ENCODE results near the gene LDLRAD3.

The LDLRAD3 gene

DNA sequence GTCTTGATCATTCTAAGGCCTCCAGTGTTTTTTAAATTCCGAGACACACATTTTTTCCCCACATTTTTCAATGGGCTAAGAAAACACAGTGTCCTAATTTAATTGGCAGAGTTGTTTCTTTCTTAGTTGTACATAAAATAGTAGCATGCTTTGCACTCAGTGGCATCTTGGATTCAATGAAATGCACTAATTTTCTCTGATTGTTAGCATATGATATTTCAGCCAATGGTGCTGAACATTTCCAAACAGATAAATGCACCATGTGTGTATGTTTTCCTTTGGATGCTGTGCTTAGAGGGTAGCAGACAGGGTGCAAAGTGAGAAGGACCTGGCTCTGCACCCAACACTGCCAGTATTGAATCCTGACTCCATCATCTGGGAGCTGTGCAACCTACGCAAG is 103.5 kb downstream of the LDLRAD3 start:
- no peak for DNase-seq

DNA sequence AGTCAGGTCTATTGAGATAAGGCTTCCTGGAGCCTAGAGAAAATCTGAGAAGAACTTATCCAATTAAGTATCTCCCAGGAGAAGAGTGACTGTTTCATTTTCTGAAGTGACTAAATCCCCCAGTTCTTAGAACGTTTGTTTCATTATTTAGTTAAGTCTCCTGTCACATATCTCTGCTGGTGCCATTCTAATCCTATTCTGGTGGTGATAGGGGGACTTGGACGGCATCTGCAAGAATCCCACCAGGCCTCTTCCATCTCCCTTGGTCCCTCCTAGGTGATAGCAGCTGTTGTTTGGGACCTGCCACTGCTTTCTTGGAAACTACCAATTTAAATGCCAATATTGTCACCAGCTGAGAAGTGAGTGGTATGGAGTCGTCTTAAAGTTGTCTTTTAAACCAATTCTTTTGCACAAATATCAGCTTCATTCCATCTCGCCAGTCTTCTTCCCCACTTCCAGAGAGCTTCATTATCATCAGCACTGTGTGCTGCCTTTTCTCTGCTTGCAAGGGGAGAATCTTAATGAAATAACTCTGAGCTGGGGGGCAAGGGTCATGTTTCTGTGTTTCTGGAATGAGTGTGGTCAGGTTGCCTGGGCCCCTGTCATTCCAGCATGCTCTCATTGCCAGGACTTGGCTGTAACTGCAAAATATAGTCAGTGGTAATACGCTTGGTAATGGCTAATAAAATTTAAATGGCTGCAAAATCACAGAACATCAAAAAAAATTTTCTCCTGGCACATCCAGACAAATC is 104.8 kb downstream of the LDLRAD3 start:
- DNase-seq: no peak

DNA sequence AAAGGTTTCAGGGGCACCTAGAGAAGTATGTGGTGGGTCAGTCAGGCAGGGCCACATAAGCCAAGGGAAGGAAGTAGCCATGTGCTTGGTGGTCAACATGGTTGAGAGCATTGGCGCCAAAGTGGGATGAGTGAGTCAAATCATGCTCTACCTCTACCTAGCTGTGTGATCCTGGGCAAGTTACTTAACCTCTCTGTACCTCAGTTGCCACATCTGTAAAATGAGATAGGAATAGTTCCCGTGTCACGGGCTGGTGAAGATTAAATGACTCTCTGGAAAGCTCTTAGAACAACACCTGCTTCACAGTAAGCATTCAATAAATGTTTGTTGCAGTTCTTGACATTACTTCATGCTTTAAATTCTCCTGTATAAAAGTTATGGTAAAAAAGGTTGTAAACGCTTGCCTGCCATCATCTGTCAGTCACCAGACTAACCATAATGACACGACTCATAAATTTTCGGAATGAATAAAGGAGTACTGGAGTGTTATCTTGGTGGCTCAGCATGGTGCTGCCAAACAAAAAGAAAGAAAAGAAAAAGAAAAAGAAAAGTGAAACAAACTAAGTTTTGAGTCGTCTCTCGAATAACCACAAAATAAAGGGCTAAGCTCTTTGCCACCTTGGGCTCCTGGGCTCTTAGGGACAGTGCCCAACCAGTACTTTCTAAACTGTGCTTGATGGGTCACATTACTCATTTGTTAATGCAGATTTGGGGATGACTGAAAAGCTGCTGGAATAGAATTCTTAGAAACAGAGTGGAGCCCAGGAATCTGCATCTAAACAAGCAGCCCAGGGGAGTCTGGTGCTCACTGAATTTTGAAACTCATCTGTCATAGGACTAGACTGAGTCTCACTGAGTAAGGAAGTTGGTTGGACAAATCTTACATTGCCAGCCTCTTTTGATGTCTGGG is 107.6 kb downstream of the LDLRAD3 start:
- DNase-seq: no peak

DNA sequence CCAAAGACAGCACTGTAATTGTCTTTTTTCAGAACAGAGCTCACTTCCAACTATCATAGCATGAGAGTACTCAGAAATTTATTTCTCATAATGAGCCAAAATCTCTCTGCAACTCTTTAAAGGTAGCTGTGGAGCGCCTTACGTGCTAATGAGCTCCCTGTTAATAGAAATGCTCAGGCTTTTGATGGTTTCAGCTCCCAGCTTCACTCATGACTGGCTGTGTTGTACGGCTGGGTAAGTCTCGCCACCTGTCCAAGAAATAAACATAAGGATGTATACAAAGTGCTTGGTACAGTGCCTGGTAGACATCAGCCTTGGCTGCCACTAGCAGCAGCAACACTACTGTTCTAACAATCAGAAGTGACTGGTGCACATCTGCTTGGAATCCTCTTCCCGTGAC is 109.4 kb downstream of the LDLRAD3 start:
- DNase-seq: no peak

DNA sequence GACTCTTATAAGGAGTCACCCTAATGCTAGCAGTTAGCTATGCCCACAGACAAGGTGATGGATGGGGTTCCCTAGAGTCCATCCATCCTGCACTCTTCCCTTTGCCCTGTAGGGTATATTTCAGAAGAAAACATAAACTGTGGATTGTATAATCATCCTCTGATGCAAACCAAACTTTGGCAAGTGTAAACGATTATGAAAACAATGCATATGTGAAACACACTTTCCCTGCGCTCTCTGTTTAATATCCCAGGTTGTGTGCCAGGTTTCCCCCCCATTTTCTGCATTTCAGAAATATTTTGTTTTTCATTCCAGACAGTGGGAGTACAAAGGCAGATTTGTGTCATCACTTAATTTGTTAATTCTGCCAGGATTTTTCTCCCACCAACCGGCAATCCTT is 110.0 kb downstream of the LDLRAD3 start:
- no peak for DNase-seq

DNA sequence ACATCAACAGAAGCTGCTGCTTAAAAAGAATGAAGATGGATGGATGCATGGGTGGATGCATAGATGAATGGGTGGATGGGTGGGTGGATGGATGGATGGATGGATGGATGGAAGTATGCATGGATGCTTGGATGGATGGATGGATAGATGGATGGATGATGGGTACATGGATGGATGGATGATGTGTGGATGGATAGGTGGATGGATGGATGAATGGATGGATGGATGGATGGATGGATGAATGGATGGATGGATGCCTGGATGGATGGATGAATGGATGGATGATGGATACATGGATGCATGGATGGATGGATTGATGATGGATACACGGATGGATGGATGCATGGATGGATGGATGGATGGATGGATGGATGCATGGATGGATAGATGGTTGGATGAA is 110.8 kb downstream of the LDLRAD3 start:
- DNase-seq: no peak

DNA sequence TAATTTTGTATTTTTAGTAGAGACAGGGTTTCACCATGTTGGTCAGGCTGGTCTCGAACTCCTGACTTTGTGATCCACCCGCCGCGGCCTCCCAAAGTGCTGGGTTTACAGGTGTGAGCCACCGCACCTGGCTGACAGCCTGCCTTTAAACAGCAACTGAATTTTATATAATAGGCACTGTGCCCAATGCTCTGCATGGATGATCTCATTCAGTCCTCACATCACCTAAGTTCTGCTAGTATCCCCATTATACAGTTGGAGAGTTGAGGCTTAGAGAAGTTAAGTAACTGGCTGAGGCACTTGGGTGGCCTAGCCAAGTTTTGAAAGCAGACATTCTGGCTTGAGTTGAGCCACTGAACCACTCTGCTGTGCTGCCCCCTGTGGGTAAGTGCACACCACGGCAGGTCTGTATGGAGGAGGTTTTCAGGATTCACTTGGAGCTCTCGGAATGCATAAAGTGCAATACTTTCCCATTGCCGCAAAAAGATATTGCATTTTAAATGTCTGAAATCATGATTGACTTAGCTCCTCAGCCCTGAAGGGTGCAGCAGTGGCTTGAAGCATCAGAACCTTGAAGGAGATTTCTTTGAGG is 112.4 kb downstream of the LDLRAD3 start:
- DNase-seq: no peak

DNA sequence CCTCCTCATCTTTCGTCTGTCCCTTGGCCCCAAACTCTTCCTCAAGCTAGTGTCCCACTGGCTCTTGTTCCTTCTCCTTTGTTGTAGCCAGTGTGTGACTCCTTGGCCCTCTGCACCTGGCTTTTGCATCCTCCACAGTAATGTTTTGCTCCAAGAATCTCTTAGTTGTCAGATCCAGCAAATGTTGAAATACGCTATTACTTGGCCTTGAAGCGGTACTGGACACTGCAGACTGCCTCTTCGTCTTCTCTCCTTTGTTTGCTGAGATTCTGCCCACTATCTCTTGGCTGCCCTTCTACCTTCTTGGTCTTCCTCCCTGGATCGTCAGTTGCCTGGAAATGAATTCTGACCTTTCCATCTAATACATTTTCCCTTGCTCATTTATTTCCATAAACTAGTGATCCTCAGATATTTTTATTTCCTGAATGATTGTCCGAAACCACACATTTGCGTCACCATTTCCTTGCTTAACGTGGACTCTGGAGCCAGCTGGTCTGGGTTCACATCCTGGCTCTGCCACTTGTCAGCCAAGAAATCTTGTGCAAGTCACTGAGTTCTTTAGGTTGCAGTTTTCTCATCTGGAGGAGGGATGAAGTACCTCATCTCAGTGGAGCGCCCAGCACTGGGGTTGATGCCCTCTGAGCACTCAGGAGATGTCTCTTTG is 113.6 kb downstream of the LDLRAD3 start:
- DNase-seq: no peak

DNA sequence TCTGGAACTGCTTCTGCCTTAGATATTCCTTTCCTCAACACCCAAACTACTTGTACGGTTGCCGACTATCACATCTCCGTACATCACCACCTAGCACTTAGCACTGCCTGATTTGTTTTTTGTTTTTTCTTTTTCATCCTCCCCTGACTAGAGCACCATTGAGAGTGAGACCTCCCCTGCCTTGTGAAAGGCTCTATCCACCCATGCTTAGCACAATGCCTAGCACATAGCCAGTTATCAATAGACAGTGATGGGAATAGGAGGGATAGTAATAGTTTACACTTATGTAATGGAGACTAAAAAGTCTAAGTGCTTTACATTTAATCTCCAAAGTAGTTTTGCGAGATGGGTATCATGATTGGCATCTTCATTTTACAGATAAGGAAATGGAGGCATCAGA is 115.8 kb downstream of the LDLRAD3 start:
- no peak for DNase-seq

DNA sequence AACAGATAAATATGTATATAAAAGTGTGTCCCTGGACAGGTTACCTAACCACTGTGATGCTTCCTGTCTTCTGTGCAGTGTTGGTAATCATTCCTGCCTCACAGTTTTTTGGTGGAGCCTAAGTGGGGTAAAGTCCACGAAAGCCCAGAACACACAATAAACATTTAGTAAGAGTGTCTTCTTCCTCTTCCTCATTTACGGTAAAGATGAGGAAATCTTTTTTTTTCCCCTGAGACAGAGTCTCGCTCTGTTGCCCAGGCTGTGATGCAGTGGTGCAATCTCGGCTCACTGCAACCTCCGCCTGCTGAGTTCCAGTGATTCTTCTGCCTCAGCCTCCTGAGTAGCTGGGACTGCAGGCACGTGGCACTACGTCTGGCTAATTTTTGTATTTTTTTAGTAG is 117.1 kb downstream of the LDLRAD3 start:
- DNase-seq: no peak

DNA sequence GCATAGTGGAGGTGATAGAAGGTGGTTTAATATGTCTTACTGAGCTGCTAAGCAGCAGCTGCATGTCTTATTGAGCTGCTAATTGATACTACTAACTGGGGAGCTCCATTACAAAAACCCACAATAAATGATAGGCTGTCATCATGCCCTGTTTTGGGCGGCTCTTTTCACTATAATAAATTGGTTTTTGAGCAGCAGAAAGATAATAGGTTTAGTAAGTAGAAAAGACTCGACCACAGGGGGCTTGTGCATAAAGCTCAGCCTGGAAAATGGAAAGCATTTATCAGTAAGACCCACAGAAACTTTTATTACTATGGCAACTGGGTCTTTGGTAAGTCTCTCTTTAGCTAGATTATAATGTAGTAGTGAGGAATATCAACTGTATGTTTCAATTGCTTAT is 117.6 kb downstream of the LDLRAD3 start:
- no peak for DNase-seq

DNA sequence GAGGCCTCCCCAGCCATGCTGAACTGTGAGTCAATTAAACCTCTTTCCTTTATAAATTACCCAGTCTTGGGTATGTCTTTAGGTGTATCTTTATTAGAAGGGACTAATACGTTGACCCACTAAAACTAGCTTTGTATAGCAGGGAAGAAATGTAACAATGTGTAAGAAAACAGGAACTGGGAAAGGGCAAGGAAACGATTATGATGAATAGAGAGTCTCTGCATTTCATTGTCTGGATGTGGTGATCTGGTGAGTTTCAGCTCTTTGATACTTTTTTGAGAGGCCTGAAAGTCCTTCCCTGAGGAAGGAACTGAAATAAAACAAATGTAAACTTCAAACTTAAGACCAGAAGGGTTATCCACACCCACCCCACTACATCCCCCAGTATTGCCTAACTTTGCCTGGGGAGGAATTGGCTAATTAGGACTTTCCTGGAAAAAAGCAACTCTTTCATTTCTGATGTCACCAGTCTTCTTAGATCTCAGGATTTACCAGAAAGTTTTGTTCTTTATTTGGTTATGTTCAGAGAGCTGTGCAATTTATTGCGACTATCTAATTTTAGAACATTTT is 119.0 kb downstream of the LDLRAD3 start:
- DNase-seq: no peak

DNA sequence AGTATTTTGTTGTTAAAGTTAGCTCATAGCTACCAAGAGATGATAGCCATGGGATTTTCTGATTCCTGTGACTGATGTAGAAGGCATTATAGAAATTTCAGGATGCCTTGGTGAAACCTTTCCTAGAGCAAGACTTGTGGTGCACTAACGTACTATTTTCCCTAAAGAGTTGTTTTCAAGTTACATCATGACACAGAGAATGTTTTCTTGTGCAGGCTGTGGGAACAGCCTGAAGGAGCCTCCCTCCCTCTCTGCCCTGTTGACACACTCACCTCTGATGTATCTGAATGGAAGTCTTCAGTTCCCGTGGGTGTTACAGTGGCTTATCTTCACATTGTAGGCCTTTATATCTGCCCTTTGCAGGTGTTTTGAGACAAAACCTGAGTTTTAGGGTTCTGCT is 121.6 kb downstream of the LDLRAD3 start:
- no peak for DNase-seq

DNA sequence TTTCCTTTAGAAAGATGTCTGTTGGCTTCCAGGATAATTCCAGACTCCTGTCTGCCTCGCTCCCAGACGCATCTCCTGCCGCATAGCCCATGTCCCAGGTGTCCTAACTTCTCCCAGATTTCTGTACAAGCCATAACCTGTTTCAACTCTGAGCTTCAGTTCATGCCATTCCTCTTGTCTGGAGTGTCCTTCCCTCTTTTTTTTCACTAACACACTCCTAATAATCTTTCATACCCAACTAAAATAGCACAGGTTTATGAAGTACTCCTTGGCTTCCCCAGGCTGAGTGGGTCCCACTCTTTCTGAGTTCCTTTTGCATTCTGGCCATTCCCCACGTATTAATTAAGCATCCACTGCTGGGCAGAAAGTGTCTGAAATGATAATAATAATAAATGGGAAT is 123.0 kb downstream of the LDLRAD3 start:
- no peak for DNase-seq

DNA sequence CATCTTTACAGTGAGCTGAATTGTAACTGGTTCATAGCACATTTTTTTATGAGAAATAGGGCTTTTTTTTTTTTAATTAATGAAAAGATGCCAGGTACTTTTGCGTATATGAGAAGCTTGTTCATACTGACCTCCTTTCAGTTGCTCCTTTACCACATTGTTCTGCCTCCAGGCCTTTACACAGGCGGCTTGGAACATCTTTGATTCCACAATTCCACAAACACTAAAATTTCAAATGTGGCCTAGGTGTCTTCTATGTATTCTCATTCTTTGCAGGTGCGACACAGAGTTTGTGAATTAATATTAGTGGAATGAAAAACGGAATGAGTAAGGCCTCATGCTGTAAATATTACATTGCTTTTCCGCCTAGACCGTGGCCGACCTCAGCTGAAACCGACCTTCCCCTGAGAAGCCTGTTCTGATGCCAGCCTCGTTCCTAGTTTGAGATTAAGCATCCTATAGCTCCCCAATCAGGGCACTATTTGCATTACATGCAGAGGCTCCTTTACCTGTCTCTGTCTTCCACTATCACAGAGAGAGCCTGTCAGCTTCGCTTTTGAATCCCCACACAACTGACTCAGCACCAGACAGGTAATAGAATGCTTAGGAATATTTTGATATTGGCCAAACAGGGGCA is 125.8 kb downstream of the LDLRAD3 start:
- DNase-seq: no peak

DNA sequence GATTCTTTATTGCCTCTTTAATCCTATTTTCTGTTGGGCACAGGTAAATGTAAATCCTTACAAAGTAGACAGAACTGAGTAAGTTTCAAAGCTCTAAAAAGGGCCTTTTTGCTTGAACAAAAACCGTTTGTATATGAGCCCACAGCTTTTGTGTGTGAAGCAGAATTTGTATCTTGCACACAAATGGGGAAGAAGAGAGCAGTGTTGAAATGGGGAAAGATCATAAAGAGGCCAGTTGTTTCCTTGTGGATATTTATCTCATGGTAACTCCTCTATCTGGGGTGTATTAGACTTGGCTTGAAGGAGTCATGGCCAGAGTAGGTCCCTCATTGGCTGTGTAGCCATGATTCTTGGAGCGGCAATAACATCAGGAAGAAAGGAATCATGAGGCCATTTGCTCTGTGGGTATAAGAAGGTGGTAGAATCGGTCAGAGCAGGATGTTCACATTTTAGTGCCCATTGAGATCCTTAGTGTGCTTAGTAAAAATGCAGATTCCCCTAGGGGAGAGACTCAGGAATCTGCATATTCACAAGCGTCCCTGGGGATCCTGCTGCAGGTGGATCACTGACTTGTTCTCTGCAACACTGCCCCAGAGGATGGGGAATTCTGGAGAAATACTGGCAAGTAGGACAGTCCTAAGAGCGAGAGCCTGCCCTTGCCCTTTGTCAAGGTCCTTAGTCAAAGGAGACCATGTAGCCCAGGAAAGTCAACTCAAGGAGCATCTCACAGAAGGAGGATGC is 126.5 kb downstream of the LDLRAD3 start:
- no peak for DNase-seq

DNA sequence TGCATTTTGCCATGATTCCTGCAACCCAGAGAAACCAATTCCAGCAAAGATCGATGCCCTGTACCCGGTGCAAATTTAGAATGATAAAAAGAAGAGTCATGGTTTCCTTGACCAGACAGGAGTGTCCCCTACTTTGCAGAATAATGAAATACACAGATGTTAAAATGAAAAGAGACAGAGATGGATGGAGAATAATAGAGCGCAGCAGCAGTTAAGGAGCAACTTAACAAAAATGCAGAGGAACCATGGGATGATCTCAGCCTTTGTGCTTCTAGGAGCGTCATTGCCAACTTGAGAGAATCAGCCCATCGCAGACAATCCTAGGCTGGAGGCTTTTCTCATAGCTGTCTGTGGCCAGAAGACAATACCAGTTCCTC is 127.1 kb downstream of the LDLRAD3 start:
- DNase-seq: no peak

DNA sequence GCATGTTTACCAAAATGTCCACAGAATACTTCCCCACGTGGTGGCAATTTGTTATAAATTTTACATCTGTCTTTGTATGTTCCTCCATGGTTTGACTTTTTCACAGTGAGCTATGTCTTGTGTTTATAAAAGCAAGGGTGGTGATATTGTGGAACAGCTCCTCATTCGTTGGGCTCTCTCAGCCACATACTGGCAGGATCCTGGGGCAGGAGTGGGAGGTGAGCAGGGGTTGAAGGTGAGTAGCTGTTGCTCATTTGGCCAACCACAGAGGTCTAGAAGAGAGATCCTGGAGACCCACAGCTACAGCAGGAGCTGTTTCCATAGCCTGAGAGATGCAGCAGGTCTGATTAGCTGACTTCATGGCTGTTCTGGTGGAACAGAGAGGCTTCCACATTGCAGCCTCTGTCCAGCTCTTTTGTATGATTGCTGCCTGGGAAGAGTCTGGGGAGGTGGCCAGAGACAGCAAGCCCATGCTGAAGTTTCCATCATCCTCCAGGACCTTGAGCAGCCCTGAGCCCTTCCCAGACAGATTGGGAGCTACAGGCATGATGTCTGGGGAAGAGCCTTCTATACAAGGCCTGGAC is 128.1 kb downstream of the LDLRAD3 start:
- no peak for DNase-seq

DNA sequence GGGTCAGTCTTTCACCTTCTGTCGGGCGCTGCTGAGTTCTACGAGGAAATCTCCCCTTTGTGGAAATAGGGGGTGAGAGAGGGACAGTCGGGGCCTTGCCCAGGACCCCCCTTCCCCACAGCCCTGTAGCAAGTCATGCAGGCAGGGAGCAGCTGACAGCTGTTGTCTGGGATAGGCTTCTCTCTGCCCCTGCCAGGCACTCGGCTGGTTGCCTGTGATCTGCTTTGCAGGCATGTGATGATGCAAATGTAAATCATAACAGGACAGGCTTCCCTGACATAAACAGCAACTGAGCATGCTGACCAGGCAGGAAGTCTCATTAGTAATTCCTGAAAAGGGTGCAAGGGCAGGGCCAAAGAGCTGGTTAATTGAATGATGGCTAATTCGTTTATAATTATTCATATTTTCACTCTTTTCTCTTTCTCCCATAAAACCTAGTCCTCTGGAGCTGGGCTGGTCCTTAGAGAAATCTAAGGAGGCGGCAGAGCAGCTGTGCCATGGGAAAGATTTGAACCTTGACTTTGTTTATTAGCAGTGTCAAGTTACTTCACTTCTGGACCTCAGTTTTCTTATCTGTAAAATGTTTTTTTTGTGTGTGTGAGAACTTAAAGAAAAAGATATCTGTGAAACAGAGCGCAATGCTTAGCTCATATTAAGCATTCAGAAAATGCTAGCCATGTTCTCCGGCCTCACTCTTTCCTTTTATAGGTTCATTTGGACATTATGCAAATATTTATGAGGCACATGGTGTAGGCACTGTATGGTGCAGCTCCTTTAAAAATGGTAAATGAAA is 129.7 kb downstream of the LDLRAD3 start:
- no peak for DNase-seq

DNA sequence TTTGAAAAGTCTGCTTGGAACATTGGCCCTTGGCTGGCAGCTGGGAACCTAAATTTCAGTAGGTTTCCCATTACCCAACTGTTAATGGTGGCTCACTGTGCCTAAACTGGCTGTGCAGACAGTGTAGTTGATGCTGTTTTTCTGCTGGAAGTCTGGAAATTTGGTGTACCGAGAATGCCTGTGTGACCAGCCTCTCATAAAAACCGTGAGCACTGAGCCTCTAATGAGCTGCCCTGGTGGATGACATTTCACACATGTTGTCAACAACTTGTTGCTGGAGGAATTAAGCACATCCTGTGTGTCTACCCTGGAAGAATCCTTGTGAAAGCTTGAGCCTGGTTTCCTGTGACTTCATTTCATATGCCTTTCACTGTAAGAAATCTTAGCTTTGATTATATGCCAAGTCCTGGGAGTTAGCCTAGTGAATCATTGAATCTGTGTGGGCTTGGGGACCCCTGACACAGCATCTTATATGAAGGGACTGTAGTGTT is 131.1 kb downstream of the LDLRAD3 start:
- DNase-seq: no peak
